Stimulated activated CD4-positive, alpha-beta T cell treated with anti-CD3 and anti-CD28 coated beads, Interleukin-4, amount 100 ng/mL, for 48 hours (primary cell): ENCODE data around the gene SECISBP2.
"Not testable (repeated sequence)": the region's sequence is repeated elsewhere in the genome, so short reads cannot be mapped to it uniquely, and the experiment has no call there.

Source experiments
- DNase-seq, 2 donors: peaks; one replicate each; pipeline ENCODE4 v3.0.0-alpha.2; 2020; ENCODE audit warnings: low read depth in 2 of 2

Gene SECISBP2

GRCh38 chr9:89318123-89319014 lies at the start of gene SECISBP2:
TSS of gene SECISBP2 (plus strand) at chr9:89318500. CDS start at chr9:89318577, 77 bp downstream.
- DNase-seq = peak; percentile 92

- no peak for DNase-seq
These were observed 44.6 kb upstream of the SECISBP2 start for GRCh38 chr9:89273528-89274279.

- DNase-seq = peak in 1 of 2 donors; percentile 16
These were observed 43.5 kb upstream of the SECISBP2 start for GRCh38 chr9:89274838-89275237.

GRCh38 chr9:89276040-89276439 lies 42.3 kb upstream of the SECISBP2 start:
- DNase-seq = not testable (repeated sequence)

GRCh38 chr9:89277043-89277442 lies 41.3 kb upstream of the SECISBP2 start:
- DNase-seq = no peak

- no peak for DNase-seq
These were observed 40.8 kb upstream of the SECISBP2 start for GRCh38 chr9:89277454-89277853.

GRCh38 chr9:89278551-89278950 lies 39.7 kb upstream of the SECISBP2 start:
- no peak for DNase-seq

GRCh38 chr9:89278997-89279739 lies 39.1 kb upstream of the SECISBP2 start:
- no peak for DNase-seq

GRCh38 chr9:89281106-89281505 lies 37.2 kb upstream of the SECISBP2 start:
- no peak for DNase-seq

GRCh38 chr9:89282248-89282968 lies 35.9 kb upstream of the SECISBP2 start:
- not testable (repeated sequence) for DNase-seq

- DNase-seq = no peak
These were observed 34.2 kb upstream of the SECISBP2 start for GRCh38 chr9:89284076-89284475.

- no peak for DNase-seq
These were observed 26.6 kb upstream of the SECISBP2 start for GRCh38 chr9:89291741-89292140.

GRCh38 chr9:89293014-89293413 lies 25.3 kb upstream of the SECISBP2 start:
- DNase-seq = no peak

GRCh38 chr9:89295400-89295799 lies 22.9 kb upstream of the SECISBP2 start:
- DNase-seq = no peak

GRCh38 chr9:89301996-89302395 lies 16.3 kb upstream of the SECISBP2 start:
- DNase-seq = not testable (repeated sequence)

GRCh38 chr9:89304020-89304833 lies 14.1 kb upstream of the SECISBP2 start:
- no peak for DNase-seq

- DNase-seq = no peak
These were observed 13.5 kb upstream of the SECISBP2 start for GRCh38 chr9:89304834-89305188.

- no peak for DNase-seq
These were observed 12.4 kb upstream of the SECISBP2 start for GRCh38 chr9:89305868-89306267.

GRCh38 chr9:89309166-89309565 lies 9.1 kb upstream of the SECISBP2 start:
- DNase-seq = no peak

- no peak for DNase-seq
These were observed 8.5 kb upstream of the SECISBP2 start for GRCh38 chr9:89309608-89310474.
